Liver (tissue), 9 donors: Measurements from ENCODE around the gene COL12A1. TPM values are rescaled to one million over a fixed set of nuclear protein-coding genes. Genes with fewer than 3 reads are reported as not detected.
A peak's percentile ranks its signal among the peaks of the same experiment; 100 is the strongest.

ENCODE experiments used
- DNase-seq: peaks from one replicate; pipeline ENCODE4 v3.0.0-alpha.2; 2017; ENCODE audit warnings: low spot score
- H3K27ac ChIP-seq, 2 donors: one replicate each; pipeline ENCODE4 v1.7.0; 2013; ENCODE audit warnings: inconsistent platforms in 2 of 2, low read length in 2 of 2, control low read depth in 1 of 2, low read depth in 1 of 2, mild to moderate bottlenecking in 1 of 2
- H3K27me3 ChIP-seq, 4 donors: one replicate each; pipeline versions ENCODE4 v1.6.1 to v1.7.0; 2013; ENCODE audit warnings: low read length in 3 of 4, inconsistent platforms in 1 of 4, mild to moderate bottlenecking in 1 of 4, moderate library complexity in 1 of 4; ENCODE audit not compliant: control insufficient read depth in 4 of 4, insufficient read depth in 4 of 4
- H3K36me3 ChIP-seq, 4 donors: one replicate each; pipeline versions ENCODE4 v1.6.1 to v1.7.0; 2013; ENCODE audit warnings: low read length in 3 of 4, mild to moderate bottlenecking in 3 of 4, low read depth in 1 of 4, moderate library complexity in 1 of 4; ENCODE audit not compliant: control insufficient read depth in 4 of 4, insufficient read depth in 3 of 4
- H3K4me1 ChIP-seq, 4 donors: one replicate each; pipeline versions ENCODE4 v1.6.1 to v1.7.0; 2013; ENCODE audit warnings: low read length in 3 of 4, mild to moderate bottlenecking in 3 of 4, moderate library complexity in 1 of 4; ENCODE audit not compliant: control insufficient read depth in 4 of 4, insufficient read depth in 4 of 4
- H3K4me3 ChIP-seq, 3 donors: one replicate each; pipeline versions ENCODE4 v1.6.1 to v1.7.0; 2013; ENCODE audit warnings: low read length in 3 of 3, control low read depth in 1 of 3, low read depth in 1 of 3, mild to moderate bottlenecking in 1 of 3
- H3K9ac ChIP-seq, 2 donors: one replicate each; pipeline ENCODE4 v1.7.0; 2013; ENCODE audit warnings: low read length in 2 of 2, mild to moderate bottlenecking in 2 of 2, moderate library complexity in 2 of 2, control low read depth in 1 of 2, low read depth in 1 of 2
- H3K9me3 ChIP-seq, 4 donors: one replicate each; pipeline versions ENCODE4 v1.6.1 to v1.7.0; 2013; ENCODE audit warnings: low read length in 3 of 4; ENCODE audit not compliant: control insufficient read depth in 4 of 4
- ATF3 ChIP-seq: IDR thresholded peaks from 2 replicates; pipeline ENCODE4 v1.6.1; 2016; ENCODE audit warnings: antibody characterized with exemption
- EGR1 ChIP-seq, 2 donors: IDR thresholded peaks; 2 replicates each; pipeline ENCODE4 v1.6.1; 2016 to 2018; ENCODE audit warnings: antibody characterized with exemption in 2 of 2, low read depth in 2 of 2
- FOXA1 ChIP-seq: IDR thresholded peaks from 2 replicates; pipeline ENCODE4 v1.6.1; 2016; ENCODE audit warnings: antibody characterized with exemption
- GABPA ChIP-seq, 2 donors: IDR thresholded peaks in 1 of 2; conservative IDR thresholded peaks in 1 of 2; 2 replicates each; pipeline ENCODE4 v1.6.1; 2016; ENCODE audit warnings: antibody characterized with exemption in 2 of 2, mild to moderate bottlenecking in 1 of 2, moderate library complexity in 1 of 2
- HNF4A ChIP-seq, 2 donors: conservative IDR thresholded peaks; 2 replicates each; pipeline ENCODE4 v1.6.1; 2016; ENCODE audit warnings: antibody characterized with exemption in 2 of 2, mild to moderate bottlenecking in 2 of 2
- HNF4G ChIP-seq: IDR thresholded peaks from 2 replicates; pipeline ENCODE4 v1.6.1; 2016; ENCODE audit warnings: antibody characterized with exemption
- JUND ChIP-seq, 2 donors: IDR thresholded peaks; 2 replicates each; pipeline ENCODE4 v1.6.1; 2016; ENCODE audit warnings: antibody characterized with exemption in 2 of 2
- NR2F2 ChIP-seq: IDR thresholded peaks from 2 replicates; pipeline ENCODE4 v1.6.1; 2016; ENCODE audit warnings: antibody characterized with exemption
- RAD21 ChIP-seq, 2 donors: IDR thresholded peaks; 2 replicates each; pipeline ENCODE4 v1.6.1; 2016; ENCODE audit warnings: antibody characterized with exemption in 2 of 2, mild to moderate bottlenecking in 2 of 2
- REST ChIP-seq: IDR thresholded peaks from 2 replicates; pipeline ENCODE4 v1.6.1; 2016; ENCODE audit warnings: antibody characterized with exemption, mild to moderate bottlenecking
- RXRA ChIP-seq, 2 donors: IDR thresholded peaks; 2 replicates each; pipeline ENCODE4 v1.6.1; 2017 to 2018; ENCODE audit warnings: antibody characterized with exemption in 2 of 2, mild to moderate bottlenecking in 1 of 2
- SP1 ChIP-seq: IDR thresholded peaks from 2 replicates; pipeline ENCODE4 v1.6.1; 2018; ENCODE audit warnings: antibody characterized with exemption, mild to moderate bottlenecking
- TAF1 ChIP-seq: conservative IDR thresholded peaks from 2 replicates; pipeline ENCODE4 v1.6.1; 2016; ENCODE audit warnings: antibody characterized with exemption, mild to moderate bottlenecking
- YY1 ChIP-seq: IDR thresholded peaks from 2 replicates; pipeline ENCODE4 v1.6.1; 2016; ENCODE audit warnings: antibody characterized with exemption, mild to moderate bottlenecking
- WGBS: extraction: QIAGEN DNeasy Blood & Tissue Kit; methylation state at CpG from one replicate; pipeline ENCODE4 v1.1.7; 2013; 5-methylcytosine and 5-hydroxymethylcytosine counted together
- polyA plus RNA-seq, 2 donors: library from polyadenylated mRNA; stranded (reverse) in 1 of 2; unstranded in 1 of 2; fragments of 200-250 nt in 1 of 2; fragments of >200 nt in 1 of 2; fragmentation: Nextera tagmentation in 1 of 2; extraction: Ambion mirVana in 1 of 2; gene quantifications; one replicate each; pipeline versions ENCODE4 v1.2.1 to v1.2.3, GENCODE V29; 2013 to 2015
- total RNA-seq, 2 donors: library from RNA; depleted of rRNA; stranded (reverse); fragments of >200 nt; gene quantifications; one replicate each; pipeline ENCODE4 v1.2.3, GENCODE V29; 2014
- TF ChIP-seq, protein P1 (sequence below): fragments of 150-350 bp; IDR thresholded peaks from 2 replicates; pipeline ENCODE4 v1.5.1; 2017; ENCODE audit warnings: improper control_type of control experiment, low read depth, low read length; ENCODE audit not compliant: missing input control
- TF ChIP-seq, protein P2 (sequence below): IDR thresholded peaks from 2 replicates; pipeline ENCODE4 v1.6.1; 2016; ENCODE audit warnings: antibody characterized with exemption
- donor health status: healthy.
- donor health status: healthy.
- donor health status: healthy.
- donor health status: healthy.
- donor health status: healthy.

Gene COL12A1
- total and polyA plus RNA-seq, 4 donors, result 0.15 to 5.1 (median 1.8) TPM

GRCh38 chr6:75098709-75099108 is 107.1 kb downstream of the COL12A1 start:
- 21% methylated on average over 5 of the region's 5 CpGs for WGBS
- Histone ChIP-seq H3K9me3 (no peaks in the 10 kb centered on the region), H3K27me3 (peaks cover 0 to 2% (median 0%) of the 10 kb centered on the region in 4 donors), H3K36me3 (no peaks in the 10 kb centered on the region), H3K4me1 (peaks cover 0 to 3% (median 1%) of the 10 kb centered on the region in 4 donors), H3K9ac (no peak overlapping the region), H3K4me3 (no peak overlapping the region), H3K27ac (no peak overlapping the region)
- DNase-seq, result no peak
- TF ChIP-seq RAD21 (IDR thresholded peaks at IDR 0.05) (peak; percentile 15 to 26), JUND (IDR thresholded peaks at IDR 0.05) (peak; percentile 98 to 99), TAF1 (no peak), NR2F2 (peak; percentile 88), EGR1 (IDR thresholded peaks at IDR 0.05; ENCODE audit: low read depth in 2 of 2) (no peak), FOXA1 (no peak), RXRA (IDR thresholded peaks at IDR 0.05) (peak; percentile 35 to 51), YY1 (no peak), ATF3 (peak; percentile 90), SP1 (peak; percentile 25), REST (no peak), HNF4G (no peak), HNF4A (conservative IDR thresholded peaks at IDR 0.05) (peak in 1 of 2 donors; percentile 66), GABPA (IDR thresholded peaks at IDR 0.05 in 1 of 2, conservative IDR thresholded peaks at IDR 0.05 in 1 of 2) (no peak)
- TF ChIP-seq, protein P1, sequence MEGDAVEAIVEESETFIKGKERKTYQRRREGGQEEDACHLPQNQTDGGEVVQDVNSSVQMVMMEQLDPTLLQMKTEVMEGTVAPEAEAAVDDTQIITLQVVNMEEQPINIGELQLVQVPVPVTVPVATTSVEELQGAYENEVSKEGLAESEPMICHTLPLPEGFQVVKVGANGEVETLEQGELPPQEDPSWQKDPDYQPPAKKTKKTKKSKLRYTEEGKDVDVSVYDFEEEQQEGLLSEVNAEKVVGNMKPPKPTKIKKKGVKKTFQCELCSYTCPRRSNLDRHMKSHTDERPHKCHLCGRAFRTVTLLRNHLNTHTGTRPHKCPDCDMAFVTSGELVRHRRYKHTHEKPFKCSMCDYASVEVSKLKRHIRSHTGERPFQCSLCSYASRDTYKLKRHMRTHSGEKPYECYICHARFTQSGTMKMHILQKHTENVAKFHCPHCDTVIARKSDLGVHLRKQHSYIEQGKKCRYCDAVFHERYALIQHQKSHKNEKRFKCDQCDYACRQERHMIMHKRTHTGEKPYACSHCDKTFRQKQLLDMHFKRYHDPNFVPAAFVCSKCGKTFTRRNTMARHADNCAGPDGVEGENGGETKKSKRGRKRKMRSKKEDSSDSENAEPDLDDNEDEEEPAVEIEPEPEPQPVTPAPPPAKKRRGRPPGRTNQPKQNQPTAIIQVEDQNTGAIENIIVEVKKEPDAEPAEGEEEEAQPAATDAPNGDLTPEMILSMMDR, result no peak
- TF ChIP-seq, protein P2, sequence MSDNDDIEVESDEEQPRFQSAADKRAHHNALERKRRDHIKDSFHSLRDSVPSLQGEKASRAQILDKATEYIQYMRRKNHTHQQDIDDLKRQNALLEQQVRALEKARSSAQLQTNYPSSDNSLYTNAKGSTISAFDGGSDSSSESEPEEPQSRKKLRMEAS, result no peak

DNA sequence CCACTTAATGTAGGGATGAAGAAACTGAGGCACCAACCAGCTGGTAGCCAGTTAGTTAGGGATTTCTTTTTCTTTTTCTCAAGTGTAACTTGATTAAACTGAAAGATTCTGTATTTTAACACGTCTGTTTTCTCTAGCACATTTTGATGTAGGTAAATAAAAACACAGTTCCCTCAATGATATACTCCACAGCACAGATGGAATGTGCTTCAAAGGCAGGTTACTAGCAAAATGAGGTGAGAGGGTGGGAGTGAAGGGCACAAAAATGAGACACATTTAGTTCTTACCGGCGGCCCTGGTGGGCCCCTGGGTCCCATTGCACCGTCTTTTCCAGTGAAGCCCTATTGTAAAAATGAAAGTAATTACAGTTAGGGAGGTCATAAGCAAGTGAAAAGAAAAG is 108.9 kb downstream of the COL12A1 start:
- Histone ChIP-seq H3K4me3 (no peak overlapping the region), H3K9me3 (no peaks in the 10 kb centered on the region), H3K4me1 (peaks cover 0 to 3% (median 1%) of the 10 kb centered on the region in 4 donors), H3K27me3 (peaks cover 0 to 2% (median 0%) of the 10 kb centered on the region in 4 donors), H3K27ac (no peak overlapping the region), H3K9ac (no peak overlapping the region), H3K36me3 (no peaks in the 10 kb centered on the region)
- TF ChIP-seq GABPA (IDR thresholded peaks at IDR 0.05 in 1 of 2, conservative IDR thresholded peaks at IDR 0.05 in 1 of 2) (no peak), EGR1 (IDR thresholded peaks at IDR 0.05; ENCODE audit: low read depth in 2 of 2) (no peak)
- WGBS, result 80% methylated on average over 4 of the region's 4 CpGs
- no peak for DNase-seq
